Body of pancreas (tissue), 4 donors: ENCODE data around the gene LPAR2. TPM values are rescaled to one million over a fixed set of nuclear protein-coding genes. Genes with fewer than 3 reads are reported as not detected.

Experiments
- ATAC-seq: fragments of 150-250 bp; one replicate; pipeline ENCODE4 v1.9.1; 2016
- DNase-seq, 4 donors: peaks; one replicate each; pipeline ENCODE4 v3.0.0-alpha.2; 2019
- H3K27ac ChIP-seq, 4 donors: fragments of 200-600 bp; sonication (generic); 1 replicate in 3 of 4; 2 replicates in 1 of 4; pipeline versions ENCODE4 v1.5.1 to v1.6.1; 2016 to 2019; ENCODE audit warnings: mild to moderate bottlenecking in 1 of 4, mixed read lengths in 1 of 4, moderate library complexity in 1 of 4
- H3K27me3 ChIP-seq, 2 donors: fragments of 200-600 bp; sonication (generic); one replicate each; pipeline ENCODE4 v1.6.0; 2016; ENCODE audit warnings: mild to moderate bottlenecking in 1 of 2
- H3K36me3 ChIP-seq, 2 donors: fragments of 200-600 bp; sonication (generic); replicated peaks in 1 of 2; 2 replicates each; pipeline ENCODE4 v1.5.1; 2016; ENCODE audit warnings: low read depth in 2 of 2; ENCODE audit not compliant: insufficient read depth in 1 of 2
- H3K4me1 ChIP-seq: fragments of 200-600 bp; sonication (generic); one replicate; pipeline ENCODE4 v1.6.0; 2016
- H3K4me3 ChIP-seq, 2 donors: fragments of 200-600 bp; sonication (generic); 1 replicate in 1 of 2; 2 replicates in 1 of 2; pipeline ENCODE4 v1.5.1; 2016 to 2019
- H3K9me3 ChIP-seq, 3 donors: fragments of 200-600 bp; sonication (generic); 1 replicate in 2 of 3; 2 replicates in 1 of 3; pipeline ENCODE4 v1.5.1; 2016
- POLR2A ChIP-seq, 3 donors: fragments of 450-650 bp; IDR thresholded peaks; one replicate each; pipeline ENCODE4 v1.6.1; 2016; ENCODE audit warnings: antibody characterized with exemption in 3 of 3, mild to moderate bottlenecking in 2 of 3
- WGBS, 2 donors: methylation state at CpG; one replicate each; pipeline ENCODE4 v1.1.5; 2017; 5-methylcytosine and 5-hydroxymethylcytosine counted together
- intact Hi-C: fragments of 100-400 bp; cut with DNase I; formaldehyde crosslinking; loops from one replicate; pipeline ENCODE4 v1.15.1; 2023
- total RNA-seq, 2 donors: library from RNA; depleted of rRNA; stranded (reverse); fragments of >200 nt; gene quantifications; one replicate each; pipeline ENCODE4 v1.1.0, GENCODE V29; 2016
- TF ChIP-seq, protein P1 (sequence below), 7 experiments: fragments of 450-650 bp in 4 of 7; fragments of 200-600 bp in 3 of 7; sonication (generic) in 3 of 7; IDR thresholded peaks; one replicate each; pipeline ENCODE4 v1.5.1; 2016 to 2019; ENCODE audit warnings: antibody characterized with exemption in 7 of 7

The LPAR2 gene
- total RNA-seq, 2 donors from 2014 or later: 14.3 to 20.8 TPM

- Histone ChIP-seq H3K27me3 (no peaks in the 10 kb centered on the region), H3K4me3 (no peak overlapping the region), H3K4me1 (peaks cover 19% of the 10 kb centered on the region), H3K9me3 (no peaks in the 10 kb centered on the region), H3K36me3 (no peaks in the 10 kb centered on the region), H3K27ac (peak overlapping the region in 2 of 4 donors; percentile 21 to 42)
- 39 to 43% methylated on average over 21 of the region's 21 CpGs for whole genome bisulfite sequencing, 2 donors
- DNase-seq (no peak), ATAC-seq (peak; percentile 19)
- TF ChIP-seq, protein P1, sequence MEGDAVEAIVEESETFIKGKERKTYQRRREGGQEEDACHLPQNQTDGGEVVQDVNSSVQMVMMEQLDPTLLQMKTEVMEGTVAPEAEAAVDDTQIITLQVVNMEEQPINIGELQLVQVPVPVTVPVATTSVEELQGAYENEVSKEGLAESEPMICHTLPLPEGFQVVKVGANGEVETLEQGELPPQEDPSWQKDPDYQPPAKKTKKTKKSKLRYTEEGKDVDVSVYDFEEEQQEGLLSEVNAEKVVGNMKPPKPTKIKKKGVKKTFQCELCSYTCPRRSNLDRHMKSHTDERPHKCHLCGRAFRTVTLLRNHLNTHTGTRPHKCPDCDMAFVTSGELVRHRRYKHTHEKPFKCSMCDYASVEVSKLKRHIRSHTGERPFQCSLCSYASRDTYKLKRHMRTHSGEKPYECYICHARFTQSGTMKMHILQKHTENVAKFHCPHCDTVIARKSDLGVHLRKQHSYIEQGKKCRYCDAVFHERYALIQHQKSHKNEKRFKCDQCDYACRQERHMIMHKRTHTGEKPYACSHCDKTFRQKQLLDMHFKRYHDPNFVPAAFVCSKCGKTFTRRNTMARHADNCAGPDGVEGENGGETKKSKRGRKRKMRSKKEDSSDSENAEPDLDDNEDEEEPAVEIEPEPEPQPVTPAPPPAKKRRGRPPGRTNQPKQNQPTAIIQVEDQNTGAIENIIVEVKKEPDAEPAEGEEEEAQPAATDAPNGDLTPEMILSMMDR (IDR thresholded peaks at IDR 0.05): no peak
- TF ChIP-seq POLR2A (IDR thresholded peaks at IDR 0.05): no peak
- intact Hi-C loops: no loop called here
Measured at GRCh38 chr19:19619181-19619848, 8.7 kb downstream of the LPAR2 start.

DNA sequence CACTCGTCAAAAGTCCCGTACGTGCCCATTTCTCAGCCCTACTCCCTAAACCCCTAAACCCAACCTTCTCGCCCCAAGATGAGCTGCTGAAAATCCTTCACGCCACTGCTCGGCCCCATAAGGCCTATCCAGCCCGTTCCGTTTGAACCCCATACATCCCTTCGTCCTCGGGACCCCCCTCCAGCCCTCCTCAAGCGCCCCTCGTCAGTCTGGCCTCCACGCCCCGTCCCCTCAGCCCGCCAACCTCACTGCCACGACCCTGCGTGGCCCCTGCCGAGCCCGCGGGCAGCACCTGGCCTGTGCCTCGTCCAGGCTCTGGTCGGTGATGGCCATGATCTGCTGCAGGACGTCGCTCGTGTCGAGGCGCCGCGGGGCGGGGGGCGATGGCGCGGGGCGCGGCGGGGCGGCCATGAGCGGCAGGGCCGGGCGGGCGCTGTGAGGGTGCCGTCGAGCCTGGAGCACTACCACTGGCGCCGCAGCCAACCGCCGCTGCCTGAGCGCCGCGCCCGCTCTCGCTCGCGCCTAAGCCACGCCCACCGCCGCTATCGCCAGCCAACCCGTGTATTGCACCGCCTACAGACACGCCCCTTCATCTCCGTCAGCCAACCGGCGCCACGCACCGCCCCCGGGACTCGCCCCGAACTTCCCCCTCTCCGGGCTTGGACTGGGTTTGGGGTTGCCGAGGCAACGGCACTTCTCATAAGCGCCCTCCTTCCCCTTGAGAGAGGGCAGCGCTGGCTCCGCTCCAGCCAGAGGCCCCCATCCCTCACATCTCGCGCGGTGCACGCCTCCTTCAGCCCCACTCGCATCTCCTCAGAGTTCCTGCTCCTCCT lies 9.6 kb downstream of the LPAR2 start, which contains the start of gene PBX4:
Gene PBX4, minus strand, starts transcription at position 469 of the 833 bp plus-strand sequence. Its CDS starts 58 bp downstream, at position 411.
- Histone ChIP-seq H3K9me3 (no peaks in the 10 kb centered on the region), H3K4me3 (no peak within 1 kb of the TSS), H3K36me3 (no peaks in the 10 kb centered on the region), H3K27ac (peak within 1 kb of the TSS in 2 of 4 donors; percentile 21 to 42), H3K27me3 (no peaks in the 10 kb centered on the region), H3K4me1 (peaks cover 19% of the 10 kb centered on the region)
- peak; percentile 96 for ATAC-seq
- TF ChIP-seq, protein P1 (IDR thresholded peaks at IDR 0.05): no peak
- TF ChIP-seq POLR2A (IDR thresholded peaks at IDR 0.05): peak in 1 of 3 donors; percentile 11
- intact Hi-C loops: no loop called here
- peak; percentile 90 to 95 (median 92) for DNase-seq
- 6 to 16% methylated on average over 21 to 70 of the region's 80 CpGs for WGBS, 2 donors

DNA sequence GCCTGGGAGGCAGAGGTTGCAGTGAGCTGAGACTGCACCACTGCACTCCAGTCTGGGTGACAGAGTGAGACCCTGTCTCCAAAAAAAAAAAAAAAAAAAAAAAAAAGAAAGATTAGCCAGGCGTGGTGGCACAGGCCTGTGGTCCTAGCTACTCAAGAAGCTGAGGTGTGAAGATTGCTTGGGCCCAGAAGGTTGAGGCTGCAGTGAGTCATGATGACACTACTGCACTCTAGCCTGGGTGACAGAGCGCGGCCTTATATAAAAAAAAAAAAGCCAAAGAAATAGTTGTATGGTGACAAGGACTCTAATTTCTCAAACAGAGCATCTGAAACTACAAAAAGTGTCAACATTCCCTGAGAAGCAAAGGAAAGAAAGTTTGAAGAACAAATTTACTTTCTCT lies 12.9 kb downstream of the LPAR2 start:
- WGBS, 2 donors: 72 to 83% methylated on average over 3 of the region's 3 CpGs
- H3K4me3 ChIP-seq: no peak overlapping the region
- ATAC-seq: no peak

GRCh38 chr19:19613506-19613905 lies 14.5 kb downstream of the LPAR2 start:
- 77 to 84% methylated on average over 4 of the region's 4 CpGs for WGBS, 2 donors
- intact Hi-C loops: no loop called here
- Histone ChIP-seq H3K4me1 (peaks cover 9% of the 10 kb centered on the region), H3K36me3 (no peaks in the 10 kb centered on the region), H3K27me3 (no peaks in the 10 kb centered on the region), H3K4me3 (no peak overlapping the region), H3K9me3 (no peaks in the 10 kb centered on the region), H3K27ac (no peak overlapping the region)
- ATAC-seq (no peak), DNase-seq (no peak)
- TF ChIP-seq, protein P1 (IDR thresholded peaks at IDR 0.05): no peak
- TF ChIP-seq POLR2A (IDR thresholded peaks at IDR 0.05): no peak

More for the DNA sequence above, 12.9 kb downstream of the LPAR2 start:
- no peak for DNase-seq
- Histone ChIP-seq H3K27ac (no peak overlapping the region), H3K9me3 (no peaks in the 10 kb centered on the region), H3K4me1 (peaks cover 19% of the 10 kb centered on the region), H3K36me3 (no peaks in the 10 kb centered on the region), H3K27me3 (no peaks in the 10 kb centered on the region)
- intact Hi-C loops: no loop called here
- TF ChIP-seq POLR2A (IDR thresholded peaks at IDR 0.05): no peak
- TF ChIP-seq, protein P1 (IDR thresholded peaks at IDR 0.05): no peak
